GM21360 (cell line): ENCODE data around the gene LAMB3.
A peak's percentile ranks its signal among the peaks of the same experiment; 100 is the strongest.

Experiments used
- ATAC-seq: cut with Tn5 transposase; IDR thresholded peaks from one replicate; pipeline ENCODE4 v1.9.1; 2021; ENCODE audit warnings: mild to moderate bottlenecking, moderate library complexity; ENCODE audit not compliant: unreplicated experiment

Gene LAMB3

GRCh38 chr1:209662879-209663327 lies 10.7 kb upstream of the LAMB3 start:
- no peak for ATAC-seq

- no peak for ATAC-seq
Measured at GRCh38 chr1:209661071-209661470, 8.8 kb upstream of the LAMB3 start.

GRCh38 chr1:209659909-209660308 lies 7.7 kb upstream of the LAMB3 start:
- ATAC-seq: peak; percentile 56

- ATAC-seq: no peak
Measured at GRCh38 chr1:209657918-209658317, 5.7 kb upstream of the LAMB3 start.

GRCh38 chr1:209657140-209657879 lies 5.1 kb upstream of the LAMB3 start:
- no peak for ATAC-seq

GRCh38 chr1:209655411-209656231 lies 3.4 kb upstream of the LAMB3 start:
- no peak for ATAC-seq

- ATAC-seq: no peak
Measured at GRCh38 chr1:209653915-209654351, 1.7 kb upstream of the LAMB3 start.

- no peak for ATAC-seq
Measured at GRCh38 chr1:209652873-209653401, 712 bp upstream of the LAMB3 start.

- peak; percentile 69 for ATAC-seq
Measured at GRCh38 chr1:209651138-209651587, 1.1 kb downstream of the LAMB3 start.

GRCh38 chr1:209650454-209650853 lies 1.8 kb downstream of the LAMB3 start:
- ATAC-seq: no peak

GRCh38 chr1:209648931-209649776 lies 3.1 kb downstream of the LAMB3 start:
- ATAC-seq: no peak

GRCh38 chr1:209648346-209648745 lies 3.9 kb downstream of the LAMB3 start:
- ATAC-seq: no peak

GRCh38 chr1:209647156-209647555 lies 5.1 kb downstream of the LAMB3 start:
- ATAC-seq: no peak

GRCh38 chr1:209646558-209646957 lies 5.7 kb downstream of the LAMB3 start:
- no peak for ATAC-seq

- no peak for ATAC-seq
Measured at GRCh38 chr1:209645574-209646452, 6.4 kb downstream of the LAMB3 start.

GRCh38 chr1:209643285-209644020 lies 8.8 kb downstream of the LAMB3 start:
- ATAC-seq: no peak

GRCh38 chr1:209642816-209643215 lies 9.4 kb downstream of the LAMB3 start:
- ATAC-seq: no peak

GRCh38 chr1:209641832-209642172 lies 10.4 kb downstream of the LAMB3 start:
- ATAC-seq: no peak

- ATAC-seq: no peak
Measured at GRCh38 chr1:209635850-209636249, 16.4 kb downstream of the LAMB3 start.
